HCT116 (cell line): ENCODE results near the gene TOLLIP. TPM values are rescaled to one million over a fixed set of nuclear protein-coding genes. Genes with fewer than 3 reads are reported as not detected.

Source experiments
- ATAC-seq: fragments of 200-7000 bp; cut with Tn5 transposase; 2 replicates; pipeline ENCODE4 v1.9.1; 2020; ENCODE audit warnings: mild to moderate bottlenecking, moderate library complexity
- BruUV-seq: library from RNA; stranded (reverse); fragments of 400-500 nt; replicated peaks from 2 replicates; lab custom pipeline; 2021; lab: Mats Ljungman, UMichigan
- CTCF ChIA-PET: fragments of 300-600 bp; sonication (Branson Sonifier 250); formaldehyde crosslinking; loops from one replicate; lab custom pipeline; 2021; ENCODE audit warnings: antibody characterized with exemption; lab: Charles Lee
- POLR2A ChIA-PET: fragments of 300-600, 350-600 bp; sonication (Branson Sonifier 250); formaldehyde crosslinking; loops from one replicate; lab custom pipeline; 2021; ENCODE audit warnings: antibody characterized with exemption; lab: Charles Lee
- RAD21 ChIA-PET, 2 experiments: fragments of 300-600 bp; sonication (Branson Sonifier 250); formaldehyde crosslinking; loops; one replicate each; lab custom pipeline; 2023; ENCODE audit warnings: low total read pairs in 2 of 2; ENCODE audit not compliant: uncharacterized antibody in 2 of 2, unreplicated experiment in 2 of 2, low non-redundant PET in 1 of 2; lab: Charles Lee
- DNase-seq: peaks from one replicate; pipeline ENCODE4 v3.0.0-alpha.2; 2010; ENCODE audit warnings: low read depth, low spot score
- H2AFZ ChIP-seq: fragments of 200-600 bp; shearing (Covaris generic), sonication (generic); 2 replicates; pipeline ENCODE4 v1.6.1; 2017; ENCODE audit warnings: low read depth, mixed run types, mixed read lengths, antibody characterized with exemption, low read length; ENCODE audit not compliant: poor library complexity, severe bottlenecking
- H3K27ac ChIP-seq: 2 replicates; pipeline ENCODE4 v1.5.1; 2012; ENCODE audit warnings: low read depth, low read length
- H3K27me3 ChIP-seq: fragments of 200-600 bp; sonication (generic); 2 replicates; pipeline ENCODE4 v1.6.1; 2016; ENCODE audit warnings: mixed run types, low read length, mixed read lengths; ENCODE audit not compliant: insufficient read depth
- H3K36me3 ChIP-seq, 2 experiments: fragments of 200-500 bp in 1 of 2; fragments of 200-600 bp in 1 of 2; sonication (Bioruptor generic) in 1 of 2; sonication (generic) in 1 of 2; 2 replicates each; pipeline versions ENCODE4 v1.5.1 to v1.6.1; 2014 to 2016; ENCODE audit warnings: low read length in 2 of 2, inconsistent platforms in 1 of 2, mixed read lengths in 1 of 2, mixed run types in 1 of 2; ENCODE audit not compliant: insufficient read depth in 2 of 2, control insufficient read depth in 1 of 2
- H3K4me1 ChIP-seq, 2 experiments: fragments of 200-600 bp in 1 of 2; sonication (generic) in 1 of 2; 2 replicates each; pipeline versions ENCODE4 v1.5.1 to v1.6.1; 2012 to 2017; ENCODE audit warnings: low read length in 2 of 2, inconsistent platforms in 1 of 2, mild to moderate bottlenecking in 1 of 2, mixed read lengths in 1 of 2, mixed run types in 1 of 2, moderate library complexity in 1 of 2; ENCODE audit not compliant: insufficient read depth in 2 of 2, control insufficient read depth in 1 of 2
- H3K4me2 ChIP-seq: fragments of 200-600 bp; sonication (generic); 2 replicates; pipeline ENCODE4 v1.6.1; 2017; ENCODE audit warnings: mixed run types, low read length, mixed read lengths
- H3K4me3 ChIP-seq, 2 experiments: fragments of 200-600 bp in 1 of 2; sonication (generic) in 1 of 2; replicated peaks in 1 of 2; 2 replicates each; pipeline ENCODE4 v1.5.1; 2011 to 2016; ENCODE audit warnings: low read length in 2 of 2, control low read depth in 1 of 2, low read depth in 1 of 2, mild to moderate bottlenecking in 1 of 2, mixed read lengths in 1 of 2, mixed run types in 1 of 2
- H3K79me2 ChIP-seq: fragments of 200-600 bp; sonication (generic); 2 replicates; pipeline ENCODE4 v1.6.1; 2017; ENCODE audit warnings: mild to moderate bottlenecking, mixed run types, low read length, moderate library complexity, mixed read lengths; ENCODE audit not compliant: insufficient read depth
- H3K9ac ChIP-seq: fragments of 200-600 bp; sonication (generic); 2 replicates; pipeline ENCODE4 v1.6.1; 2016; ENCODE audit warnings: low read length, mixed read lengths
- H3K9me2 ChIP-seq: fragments of 200-600 bp; sonication (generic), shearing (Covaris generic); 2 replicates; pipeline ENCODE4 v1.6.1; 2017; ENCODE audit warnings: mixed run types, mild to moderate bottlenecking, moderate library complexity; ENCODE audit not compliant: insufficient read depth
- H3K9me3 ChIP-seq, 2 experiments: fragments of 200-500 bp in 1 of 2; fragments of 200-600 bp in 1 of 2; sonication (Bioruptor generic) in 1 of 2; sonication (generic) in 1 of 2; 2 replicates each; pipeline ENCODE4 v1.6.1; 2014 to 2017; ENCODE audit warnings: low read length in 2 of 2, mixed read lengths in 2 of 2, inconsistent platforms in 1 of 2, low read depth in 1 of 2, mild to moderate bottlenecking in 1 of 2, mixed run types in 1 of 2, moderate library complexity in 1 of 2; ENCODE audit not compliant: control insufficient read depth in 1 of 2, insufficient read depth in 1 of 2
- H4K20me1 ChIP-seq: fragments of 200-600 bp; sonication (generic), shearing (Covaris generic); 2 replicates; pipeline ENCODE4 v1.6.1; 2017; ENCODE audit warnings: mixed run types, mild to moderate bottlenecking, moderate library complexity; ENCODE audit not compliant: insufficient read depth
- CEBPB ChIP-seq: IDR thresholded peaks from 2 replicates; pipeline ENCODE4 v1.6.1; 2012; ENCODE audit warnings: low read depth
- SIN3A ChIP-seq: IDR thresholded peaks from 2 replicates; pipeline ENCODE4 v1.6.1; 2012; ENCODE audit warnings: low read depth
- SP1 ChIP-seq: IDR thresholded peaks from 2 replicates; pipeline ENCODE4 v1.6.1; 2012; ENCODE audit warnings: low read depth
- TCF7L2 ChIP-seq: IDR thresholded peaks from 2 replicates; pipeline ENCODE4 v1.7.0; 2011; ENCODE audit warnings: borderline replicate concordance, inconsistent platforms; ENCODE audit not compliant: insufficient read depth, insufficient read length; ENCODE audit errors: extremely low read depth
- ZNF274 ChIP-seq: fragments of 200-500 bp; sonication (Bioruptor generic); IDR thresholded peaks from 2 replicates; pipeline ENCODE4 v1.6.1; 2014; ENCODE audit warnings: mild to moderate bottlenecking, low read depth, low read length, inconsistent platforms
- intact Hi-C: fragments of 100-400 bp; cut with micrococcal nuclease; formaldehyde crosslinking; loops from 2 replicates; pipeline ENCODE4 v1.10.0; 2022
- total RNA-seq: library from RNA; stranded (reverse); gene quantifications from one replicate; pipeline ENCODE4 v1.2.1, GENCODE V29; 2021; ENCODE audit not compliant: unreplicated experiment
- TF ChIP-seq, protein P1 (sequence below), 3 experiments: fragments of 200-600 bp in 1 of 3; sonication (generic) in 1 of 3; IDR thresholded peaks in 2 of 3; conservative IDR thresholded peaks in 1 of 3; 2 replicates each; pipeline ENCODE4 v1.5.1; 2012 to 2017; ENCODE audit warnings: low read depth in 2 of 3, low read length in 2 of 3, antibody characterized with exemption in 1 of 3, borderline replicate concordance in 1 of 3, control low read depth in 1 of 3, mild to moderate bottlenecking in 1 of 3, mixed read lengths in 1 of 3, mixed run types in 1 of 3, moderate library complexity in 1 of 3; ENCODE audit not compliant: insufficient read depth in 1 of 3
- TF ChIP-seq, protein P2 (sequence below): IDR thresholded peaks from 2 replicates; pipeline ENCODE4 v1.6.1; 2012
- TF ChIP-seq, protein P3 (sequence below): IDR thresholded peaks from 2 replicates; pipeline ENCODE4 v1.6.1; 2012

The TOLLIP gene
- total RNA-seq, 1 experiment from 2014 or later: 28.5 TPM

DNA sequence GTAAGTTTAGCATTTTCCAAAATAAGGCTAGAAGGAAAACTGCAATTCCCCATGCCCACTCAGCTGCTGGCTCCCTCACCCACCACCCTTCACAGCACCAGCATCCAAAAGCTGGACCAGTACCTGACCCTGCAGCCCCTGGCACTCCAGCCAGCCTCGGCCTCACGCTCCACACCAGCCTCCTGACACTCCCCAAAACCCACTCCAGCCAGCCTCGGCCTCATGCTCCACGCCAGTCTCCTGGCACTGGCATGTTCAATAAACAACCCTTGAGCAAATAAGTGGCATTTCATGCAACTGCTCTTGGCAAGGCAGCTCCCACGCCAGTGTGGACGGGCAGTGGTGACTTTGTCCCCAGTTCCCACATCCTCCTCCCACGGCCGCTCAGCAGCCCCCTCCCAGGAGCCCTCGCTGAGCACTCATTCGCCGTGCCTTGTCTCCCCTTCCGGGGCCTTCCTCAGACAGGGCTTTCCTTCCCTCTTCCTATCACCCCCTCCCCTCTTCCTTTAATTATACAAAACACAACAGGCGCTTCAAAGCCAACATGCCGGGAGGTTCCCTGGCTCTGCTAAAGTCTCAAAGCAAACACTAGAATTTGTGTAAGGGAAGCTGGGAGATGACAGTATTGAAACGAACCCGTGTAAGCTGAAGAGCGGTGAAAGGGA, 6.8 kb downstream of the TOLLIP start (continued):
- TF ChIP-seq, protein P1, sequence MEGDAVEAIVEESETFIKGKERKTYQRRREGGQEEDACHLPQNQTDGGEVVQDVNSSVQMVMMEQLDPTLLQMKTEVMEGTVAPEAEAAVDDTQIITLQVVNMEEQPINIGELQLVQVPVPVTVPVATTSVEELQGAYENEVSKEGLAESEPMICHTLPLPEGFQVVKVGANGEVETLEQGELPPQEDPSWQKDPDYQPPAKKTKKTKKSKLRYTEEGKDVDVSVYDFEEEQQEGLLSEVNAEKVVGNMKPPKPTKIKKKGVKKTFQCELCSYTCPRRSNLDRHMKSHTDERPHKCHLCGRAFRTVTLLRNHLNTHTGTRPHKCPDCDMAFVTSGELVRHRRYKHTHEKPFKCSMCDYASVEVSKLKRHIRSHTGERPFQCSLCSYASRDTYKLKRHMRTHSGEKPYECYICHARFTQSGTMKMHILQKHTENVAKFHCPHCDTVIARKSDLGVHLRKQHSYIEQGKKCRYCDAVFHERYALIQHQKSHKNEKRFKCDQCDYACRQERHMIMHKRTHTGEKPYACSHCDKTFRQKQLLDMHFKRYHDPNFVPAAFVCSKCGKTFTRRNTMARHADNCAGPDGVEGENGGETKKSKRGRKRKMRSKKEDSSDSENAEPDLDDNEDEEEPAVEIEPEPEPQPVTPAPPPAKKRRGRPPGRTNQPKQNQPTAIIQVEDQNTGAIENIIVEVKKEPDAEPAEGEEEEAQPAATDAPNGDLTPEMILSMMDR (IDR thresholded peaks at IDR 0.05 in 2 of 3, conservative IDR thresholded peaks at IDR 0.05 in 1 of 3; ENCODE audit: borderline replicate concordance in 1 of 3, insufficient read depth in 1 of 3, low read depth in 2 of 3, low read length in 2 of 3): no peak
- TF ChIP-seq SP1 (no peak), TCF7L2 (no peak)
- TF ChIP-seq, all 23 proteins: peak for 0

DNA sequence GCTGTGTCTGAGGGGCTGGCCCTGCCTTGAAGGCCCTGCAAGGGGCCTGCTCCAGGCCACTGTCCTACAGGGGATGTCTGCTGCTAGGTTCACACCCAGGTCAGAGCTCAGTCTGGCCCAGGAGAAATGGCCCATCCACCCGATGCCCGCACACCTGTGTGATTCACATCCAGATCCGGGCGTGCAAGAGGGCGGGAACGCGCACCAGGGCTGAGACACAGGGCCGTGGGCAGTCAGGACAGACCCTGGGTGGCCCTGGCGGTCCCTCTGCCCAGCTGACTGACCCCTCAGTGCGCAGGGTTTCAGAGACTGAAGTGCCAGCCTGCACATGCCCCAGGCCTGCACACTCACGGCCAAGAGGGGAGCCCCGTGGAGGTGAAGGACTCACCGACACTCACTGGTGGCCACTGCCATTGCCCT, 7.4 kb downstream of the TOLLIP start:
- ChIA-PET POLR2A (no interaction called here), RAD21 (no interaction called here)
- no TSS peak for BruUV-seq

More for the DNA sequence above, 7.4 kb downstream of the TOLLIP start:
- Histone ChIP-seq H3K27ac (no peak overlapping the region), H3K9ac (no peak overlapping the region), H3K9me2 (no peaks in the 10 kb centered on the region), H3K4me1 (peaks cover 0 to 2% of the 10 kb centered on the region in 2 experiments; a peak in 1 of 4 replicates), H3K36me3 (0 out of 4 replicates have a peak, but pooled peaks cover 0 to 2% of the 10 kb centered on the region in 2 experiments), H2AFZ (no peak overlapping the region), H4K20me1 (no peaks in the 10 kb centered on the region), H3K4me2 (no peak overlapping the region), H3K27me3 (no peaks in the 10 kb centered on the region), H3K9me3 (no peaks in the 10 kb centered on the region), H3K79me2 (peaks cover 47% of the 10 kb centered on the region), H3K4me3 (no peak overlapping the region)
- intact Hi-C loops: no loop called here
- TF ChIP-seq, protein P2, sequence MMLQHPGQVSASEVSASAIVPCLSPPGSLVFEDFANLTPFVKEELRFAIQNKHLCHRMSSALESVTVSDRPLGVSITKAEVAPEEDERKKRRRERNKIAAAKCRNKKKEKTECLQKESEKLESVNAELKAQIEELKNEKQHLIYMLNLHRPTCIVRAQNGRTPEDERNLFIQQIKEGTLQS: no peak
- TF ChIP-seq ZNF274: no peak
- TF ChIP-seq SIN3A: no peak
- no peak for TF ChIP-seq CEBPB
- TF ChIP-seq, protein P3, sequence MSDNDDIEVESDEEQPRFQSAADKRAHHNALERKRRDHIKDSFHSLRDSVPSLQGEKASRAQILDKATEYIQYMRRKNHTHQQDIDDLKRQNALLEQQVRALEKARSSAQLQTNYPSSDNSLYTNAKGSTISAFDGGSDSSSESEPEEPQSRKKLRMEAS: no peak
- CTCF ChIA-PET: no interaction called here
- ATAC-seq (no peak), DNase-seq (no peak)
